Ectodermal cell (in vitro differentiated cells): ENCODE measurements around the gene SF1.

ENCODE experiments used
- H3K27ac ChIP-seq: 2 replicates; pipeline ENCODE4 v1.7.0; 2013; ENCODE audit warnings: mild to moderate bottlenecking, low read depth, low read length; ENCODE audit not compliant: insufficient read depth, poor library complexity, severe bottlenecking
- H3K27me3 ChIP-seq: 2 replicates; pipeline ENCODE4 v1.7.0; 2013; ENCODE audit warnings: mild to moderate bottlenecking, low read length; ENCODE audit not compliant: insufficient read depth, control insufficient read depth, poor library complexity, severe bottlenecking
- H3K36me3 ChIP-seq: one replicate; pipeline ENCODE4 v1.7.0; 2013; ENCODE audit warnings: low read length; ENCODE audit not compliant: control insufficient read depth, insufficient read depth
- H3K4me1 ChIP-seq: one replicate; pipeline ENCODE4 v1.7.0; 2013; ENCODE audit warnings: low read length; ENCODE audit not compliant: control insufficient read depth, insufficient read depth
- H3K4me3 ChIP-seq: 2 replicates; pipeline ENCODE4 v1.7.0; 2013; ENCODE audit warnings: low read depth, low read length, control low read depth; ENCODE audit not compliant: insufficient read depth
- H3K9me3 ChIP-seq: 2 replicates; pipeline ENCODE4 v1.7.0; 2013; ENCODE audit warnings: mild to moderate bottlenecking, low read length, moderate library complexity; ENCODE audit not compliant: control insufficient read depth
- WGBS, 2 experiments: methylation state at CpG; one replicate each; pipeline ENCODE4 v1.1.7; 2013; ENCODE audit warnings: missing lambda C conversion rate in 2 of 2; 5-methylcytosine and 5-hydroxymethylcytosine counted together

Gene SF1

DNA sequence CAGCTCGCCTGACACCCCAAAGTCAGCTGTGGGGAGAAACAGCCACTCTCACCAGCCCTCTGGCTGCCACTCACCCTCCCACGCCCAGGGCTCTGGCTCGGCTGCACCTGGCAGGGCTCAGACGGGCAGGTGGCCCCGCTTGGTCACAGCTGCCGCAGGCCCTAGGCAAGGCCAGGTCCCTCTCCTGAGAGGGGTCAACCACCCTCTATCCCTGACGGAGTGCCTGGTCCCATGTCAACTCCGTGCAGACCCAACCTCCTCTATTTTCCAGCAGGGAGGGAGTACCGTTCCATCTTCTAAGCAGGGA, 22.8 kb upstream of the SF1 start:
- no peak overlapping the region for H3K4me3 ChIP-seq
- WGBS, 2 experiments, result 92% methylated on average over 9 of the region's 9 CpGs
- no peaks in the 10 kb centered on the region for H3K9me3 ChIP-seq
- H3K27ac ChIP-seq, result no peak overlapping the region
- peaks cover 7% of the 10 kb centered on the region for H3K36me3 ChIP-seq
- H3K27me3 ChIP-seq, result no peaks in the 10 kb centered on the region
- peaks cover 5% of the 10 kb centered on the region for H3K4me1 ChIP-seq

DNA sequence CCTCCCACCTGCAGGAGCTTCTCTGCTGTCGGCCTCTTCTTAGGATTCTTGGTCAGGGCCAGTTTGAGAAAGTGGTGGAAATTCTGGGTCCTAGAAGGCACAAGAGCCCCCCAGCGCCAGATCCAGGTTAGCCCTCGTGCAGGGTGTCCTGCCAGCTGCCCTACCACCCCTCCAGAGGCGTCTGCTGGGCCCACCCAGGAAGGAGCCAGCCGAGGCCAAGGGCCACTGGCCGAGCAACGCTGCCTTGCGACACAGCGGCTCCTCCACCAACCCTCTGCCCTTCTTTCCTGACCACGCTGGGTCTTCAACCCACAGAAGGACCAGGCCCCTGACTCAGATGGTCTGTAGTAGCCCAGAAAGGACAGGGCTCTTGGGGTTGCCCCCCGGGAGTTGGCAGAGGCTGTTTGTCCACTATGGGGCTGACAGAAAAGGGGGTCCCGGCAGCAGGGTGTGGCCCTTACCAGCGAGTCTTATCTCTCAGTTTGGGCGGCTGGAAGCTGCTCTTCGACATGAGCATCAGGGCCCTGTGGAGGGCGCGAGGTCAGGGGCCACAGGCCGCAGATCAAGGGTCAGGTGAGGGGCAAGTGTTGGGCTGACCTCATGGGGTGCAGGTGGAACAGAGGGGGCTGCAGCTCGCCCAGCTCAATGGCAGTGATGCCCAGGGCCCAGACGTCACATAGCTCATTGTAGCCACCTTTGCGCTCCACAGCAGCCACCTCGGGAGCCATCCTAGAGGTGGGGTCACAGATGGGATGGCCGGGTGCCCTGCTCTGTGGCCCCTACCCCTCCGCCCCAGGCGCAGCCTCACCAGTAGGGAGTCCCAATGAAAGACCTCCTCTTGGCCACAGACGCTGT, 22.2 kb upstream of the SF1 start:
- no peak overlapping the region for H3K4me3 ChIP-seq
- H3K9me3 ChIP-seq, result no peaks in the 10 kb centered on the region
- peaks cover 6% of the 10 kb centered on the region for H3K36me3 ChIP-seq
- H3K27ac ChIP-seq, result no peak overlapping the region
- peaks cover 5% of the 10 kb centered on the region for H3K4me1 ChIP-seq
- no peaks in the 10 kb centered on the region for H3K27me3 ChIP-seq
- WGBS, 2 experiments, result 93 to 94% methylated on average over 26 of the region's 26 CpGs

DNA sequence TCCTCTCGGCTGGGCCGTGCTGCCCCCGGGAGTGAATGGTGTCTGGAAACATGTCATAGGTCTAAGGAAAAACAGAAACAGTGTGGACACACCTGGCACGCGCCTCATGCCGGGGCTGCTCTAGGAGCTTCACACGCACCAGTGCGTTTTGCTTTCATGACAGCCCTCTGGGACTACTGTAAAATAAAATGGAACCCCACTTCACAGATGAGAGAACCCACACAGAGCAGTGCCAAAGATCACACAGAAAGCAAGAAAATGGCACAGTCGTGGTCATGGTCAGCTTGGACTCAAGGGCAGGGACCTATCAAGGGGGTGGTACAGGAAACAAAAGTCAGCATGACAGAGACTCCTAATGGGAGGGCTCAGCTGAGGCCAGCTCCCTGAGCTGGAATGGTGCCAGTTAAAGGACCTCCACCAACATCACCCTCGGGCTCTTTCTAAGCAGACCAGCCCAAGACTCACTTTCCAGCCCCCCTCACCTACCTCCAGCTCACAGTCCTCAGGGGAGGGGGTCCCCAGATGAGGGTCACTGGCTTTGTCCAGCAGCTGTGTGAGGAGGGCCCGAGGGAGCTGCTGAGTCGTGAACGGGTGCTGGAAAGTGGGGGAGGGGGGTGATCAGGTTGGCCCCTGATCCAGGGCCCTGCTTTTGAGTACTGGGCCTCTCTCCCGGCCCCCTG, 21.4 kb upstream of the SF1 start:
- peaks cover 5% of the 10 kb centered on the region for H3K4me1 ChIP-seq
- no peak overlapping the region for H3K27ac ChIP-seq
- no peaks in the 10 kb centered on the region for H3K9me3 ChIP-seq
- 93 to 94% methylated on average over 14 of the region's 14 CpGs for WGBS, 2 experiments
- H3K27me3 ChIP-seq, result no peaks in the 10 kb centered on the region
- no peaks in the 10 kb centered on the region for H3K36me3 ChIP-seq
- H3K4me3 ChIP-seq, result no peak overlapping the region

DNA sequence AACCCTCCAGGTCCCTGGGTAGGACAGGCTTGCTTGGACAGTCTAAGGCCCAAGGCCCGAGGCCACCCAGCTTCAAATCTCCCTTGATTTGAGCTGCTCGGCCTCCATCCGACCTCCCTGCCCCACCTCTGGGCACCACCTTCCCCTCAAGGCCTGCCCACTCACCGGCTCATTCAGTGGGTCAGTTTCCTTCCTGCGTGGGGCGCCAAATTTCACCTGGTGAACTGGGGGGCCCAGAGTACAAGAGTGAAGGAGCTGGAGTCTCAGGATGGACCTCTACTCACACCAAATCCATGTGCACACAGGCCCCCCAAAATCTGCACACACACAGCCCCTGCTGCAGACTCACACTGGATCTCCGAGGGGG, 20.9 kb upstream of the SF1 start:
- Histone ChIP-seq H3K27me3 (no peaks in the 10 kb centered on the region), H3K4me3 (no peak overlapping the region), H3K9me3 (no peaks in the 10 kb centered on the region), H3K4me1 (peaks cover 5% of the 10 kb centered on the region), H3K27ac (no peak overlapping the region), H3K36me3 (no peaks in the 10 kb centered on the region)
- 91 to 94% methylated on average over 7 of the region's 7 CpGs for WGBS, 2 experiments

DNA sequence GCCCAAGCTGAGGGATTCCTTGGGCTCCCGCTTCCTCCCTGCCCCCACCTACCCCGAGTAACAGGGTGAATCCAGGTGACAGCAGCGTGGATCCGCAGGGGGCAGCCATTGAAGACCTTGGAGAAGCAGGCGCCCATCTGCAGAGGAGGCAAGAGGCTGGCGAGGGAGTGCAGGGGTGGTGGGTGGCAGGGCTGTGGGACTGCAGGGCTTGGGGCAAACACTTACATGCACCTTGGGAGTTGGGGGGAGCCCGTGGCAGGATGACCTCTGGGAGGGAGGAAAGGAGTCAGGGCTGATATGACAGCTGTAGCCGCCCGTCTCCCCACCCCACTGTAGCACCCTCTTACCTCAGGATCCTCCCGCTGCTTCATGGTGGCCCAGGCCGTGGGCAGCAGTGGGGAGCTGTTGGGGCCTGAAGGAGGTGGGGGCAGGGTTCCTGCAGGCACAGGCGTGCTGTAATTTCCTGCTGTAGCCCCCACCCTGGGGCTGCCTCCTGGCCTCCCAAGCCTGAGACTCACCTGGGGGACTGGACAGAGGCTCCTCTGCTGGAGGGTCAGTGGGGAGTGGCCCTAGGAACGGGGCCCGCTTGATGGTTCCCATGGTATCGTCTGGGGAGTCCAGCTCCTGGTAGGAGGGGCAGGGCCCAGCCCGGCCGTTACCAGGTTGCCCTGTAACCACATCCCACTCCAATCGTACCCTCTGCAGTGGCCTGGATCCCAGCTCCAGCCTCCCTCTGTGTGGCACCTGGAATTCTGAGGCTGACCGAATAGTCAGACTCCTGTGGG, 18.6 kb upstream of the SF1 start:
- Histone ChIP-seq H3K27ac (no peak overlapping the region), H3K4me3 (no peak overlapping the region), H3K4me1 (no peaks in the 10 kb centered on the region), H3K27me3 (no peaks in the 10 kb centered on the region), H3K9me3 (no peaks in the 10 kb centered on the region), H3K36me3 (no peaks in the 10 kb centered on the region)
- 92% methylated on average over 19 of the region's 19 CpGs for WGBS, 2 experiments

DNA sequence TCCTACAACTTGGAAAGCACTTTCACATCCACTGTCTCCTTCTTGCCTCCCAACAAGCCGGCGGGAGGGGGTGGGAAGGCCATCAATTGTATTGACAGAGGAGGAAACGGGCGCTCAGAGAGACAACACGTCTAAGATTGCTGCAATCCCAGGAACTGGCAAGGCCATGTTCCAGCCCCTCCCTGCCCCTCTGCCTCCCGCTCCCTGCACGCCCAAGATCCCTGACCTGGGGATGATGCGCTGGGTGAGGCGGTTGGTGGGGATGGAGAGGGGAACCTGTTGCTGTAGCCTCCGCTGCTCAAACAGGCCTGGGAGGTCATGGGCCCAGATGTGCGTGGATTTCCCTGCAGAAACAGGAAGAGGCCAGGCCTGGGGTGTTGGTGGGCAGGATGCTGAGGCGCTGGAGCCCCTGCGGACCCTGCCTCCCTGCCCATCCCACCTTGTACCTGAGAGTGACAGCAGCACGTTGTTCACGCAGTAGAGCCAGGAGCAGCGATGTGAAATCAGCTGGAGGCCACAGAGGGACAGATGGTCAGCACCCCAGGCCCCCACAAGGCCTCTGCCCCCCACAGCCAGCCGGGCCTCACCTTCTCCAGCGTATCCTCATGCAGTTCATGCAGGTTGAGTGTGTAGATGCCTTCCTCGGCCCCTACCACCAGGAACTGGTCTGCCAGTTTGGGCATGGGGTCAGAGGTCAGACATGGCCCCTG, 17.9 kb upstream of the SF1 start:
- Histone ChIP-seq H3K27ac (no peak overlapping the region), H3K36me3 (no peaks in the 10 kb centered on the region), H3K4me3 (no peak overlapping the region), H3K9me3 (no peaks in the 10 kb centered on the region), H3K27me3 (no peaks in the 10 kb centered on the region), H3K4me1 (no peaks in the 10 kb centered on the region)
- whole genome bisulfite sequencing, 2 experiments, result 94% methylated on average over 19 of the region's 19 CpGs

DNA sequence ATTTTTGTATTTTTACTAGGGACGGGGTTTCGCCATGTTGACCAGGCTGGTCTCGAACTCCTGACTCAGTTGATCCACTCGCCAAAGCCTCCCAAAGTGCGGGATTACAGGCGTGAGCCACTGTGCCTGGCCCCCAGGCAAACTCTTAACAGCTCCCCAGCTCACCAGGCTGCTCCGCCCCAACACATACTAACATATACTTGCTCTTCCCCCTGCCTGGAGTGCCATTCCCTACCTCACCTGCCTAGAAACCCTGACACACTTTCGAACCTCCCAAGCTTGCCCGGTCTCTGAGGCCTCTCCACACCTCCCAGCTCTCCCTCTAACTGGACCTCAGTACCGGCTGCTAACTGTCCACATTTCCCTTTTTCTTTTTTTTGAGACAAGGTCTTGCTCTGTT, 16.2 kb upstream of the SF1 start:
- no peaks in the 10 kb centered on the region for H3K9me3 ChIP-seq
- no peak overlapping the region for H3K27ac ChIP-seq
- H3K4me3 ChIP-seq, result no peak overlapping the region
- no peaks in the 10 kb centered on the region for H3K27me3 ChIP-seq
- no peaks in the 10 kb centered on the region for H3K4me1 ChIP-seq
- no peaks in the 10 kb centered on the region for H3K36me3 ChIP-seq
- WGBS, 2 experiments, result 92% methylated on average over 10 of the region's 10 CpGs

DNA sequence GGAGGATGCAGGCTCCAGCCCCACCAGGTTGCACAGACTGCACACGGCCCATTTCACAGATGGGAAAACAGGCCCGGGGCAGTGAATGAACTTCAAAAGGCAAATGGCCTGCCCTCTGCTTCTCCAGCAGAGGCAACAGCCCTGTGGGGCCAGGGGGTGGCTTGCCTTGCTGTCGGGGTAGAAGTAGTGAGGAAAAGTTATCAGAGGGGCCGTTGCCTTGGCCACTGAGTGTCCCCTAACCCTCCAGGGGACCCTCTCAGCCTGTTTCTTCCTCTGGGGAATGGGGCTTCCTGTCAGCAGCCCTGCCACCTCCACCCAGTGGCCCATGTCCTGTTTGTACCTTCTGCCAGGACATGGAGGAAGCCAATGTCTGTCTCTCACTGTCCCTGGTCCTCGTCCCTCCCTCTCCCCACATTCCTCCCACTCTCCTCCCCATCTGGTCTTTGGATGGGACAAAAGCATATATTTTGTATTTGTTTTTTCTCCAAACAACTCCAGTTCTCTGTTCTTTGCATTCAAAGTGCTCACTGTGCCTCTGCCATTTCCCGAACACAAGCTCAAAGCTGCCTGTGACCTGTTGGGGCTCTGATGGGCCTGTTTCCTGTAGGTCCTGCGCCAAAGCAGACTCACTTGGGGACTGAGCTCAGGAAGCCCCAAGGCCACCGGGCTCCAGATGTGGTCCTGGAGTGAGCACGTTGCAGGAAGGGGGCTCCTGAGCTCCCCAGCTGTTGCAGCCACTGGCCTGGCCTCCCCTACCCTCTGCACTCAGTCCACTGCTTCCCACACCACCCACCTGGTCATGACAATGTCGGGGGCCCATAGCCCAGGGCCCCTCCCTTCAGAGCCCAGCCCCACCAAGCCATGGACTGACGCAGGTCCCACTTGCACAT, 15.2 kb upstream of the SF1 start:
- no peak overlapping the region for H3K4me3 ChIP-seq
- H3K4me1 ChIP-seq, result no peaks in the 10 kb centered on the region
- 92 to 93% methylated on average over 11 of the region's 11 CpGs for WGBS, 2 experiments
- no peaks in the 10 kb centered on the region for H3K36me3 ChIP-seq
- H3K27ac ChIP-seq, result no peak overlapping the region
- H3K27me3 ChIP-seq, result no peaks in the 10 kb centered on the region
- H3K9me3 ChIP-seq, result no peaks in the 10 kb centered on the region

DNA sequence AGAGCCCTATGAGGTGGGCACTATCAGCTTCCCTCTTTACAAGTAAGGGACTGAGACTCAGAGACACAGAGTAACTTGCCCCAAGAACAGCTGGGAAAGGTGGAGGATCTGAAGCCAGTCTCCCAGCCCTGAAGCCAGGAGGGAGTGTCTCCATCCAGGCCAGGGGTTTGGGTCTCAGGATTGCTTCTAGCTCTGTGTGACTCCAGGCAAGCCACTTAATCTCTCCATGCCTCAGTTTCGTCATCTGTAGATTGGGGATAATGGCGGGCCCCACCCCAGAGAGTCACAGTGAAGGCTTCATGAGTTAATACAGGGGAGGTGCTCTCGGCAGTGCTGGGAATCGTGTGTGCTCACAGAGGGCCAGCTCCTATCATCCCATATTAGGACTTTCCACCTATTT, 14.1 kb upstream of the SF1 start:
- WGBS, 2 experiments, result 85 to 94% methylated on average over 4 of the region's 4 CpGs
- Histone ChIP-seq H3K4me3 (no peak overlapping the region), H3K27me3 (no peaks in the 10 kb centered on the region), H3K9me3 (no peaks in the 10 kb centered on the region), H3K27ac (no peak overlapping the region), H3K4me1 (no peaks in the 10 kb centered on the region), H3K36me3 (no peaks in the 10 kb centered on the region)
